ENCODE measurements around the gene RBCK1.

GRCh38 chr20:370151-370600, 37.9 kb upstream of the RBCK1 start:
- no peak for TF ChIP-seq CTCF (IDR thresholded peaks at IDR 0.05; ENCODE audit: poor library complexity, severe bottlenecking)
- TF ChIP-seq TAF1 (IDR thresholded peaks at IDR 0.05; ENCODE audit: low read depth) = no peak
- no peak for TF ChIP-seq SMC3 (conservative IDR thresholded peaks at IDR 0.05; ENCODE audit: poor library complexity)
- no peak for TF ChIP-seq EP300 (conservative IDR thresholded peaks at IDR 0.05; ENCODE audit: poor library complexity, severe bottlenecking)
- no peak for TF ChIP-seq POLR2AphosphoS5 (IDR thresholded peaks at IDR 0.05)
- TF ChIP-seq REST (IDR thresholded peaks at IDR 0.05; ENCODE audit: borderline replicate concordance) = no peak
- TF ChIP-seq RAD21 (conservative IDR thresholded peaks at IDR 0.05) = no peak

All from neural cell (in vitro differentiated cells).